ENCODE measurements around the gene CYB561A3. TPM values are rescaled to one million over a fixed set of nuclear protein-coding genes. Genes with fewer than 3 reads are reported as not detected.

Gene CYB561A3
- total and polyA plus RNA-seq, 4 experiments from 2014 or later = 40.1 to 95.7 (median 45.9) TPM

DNA sequence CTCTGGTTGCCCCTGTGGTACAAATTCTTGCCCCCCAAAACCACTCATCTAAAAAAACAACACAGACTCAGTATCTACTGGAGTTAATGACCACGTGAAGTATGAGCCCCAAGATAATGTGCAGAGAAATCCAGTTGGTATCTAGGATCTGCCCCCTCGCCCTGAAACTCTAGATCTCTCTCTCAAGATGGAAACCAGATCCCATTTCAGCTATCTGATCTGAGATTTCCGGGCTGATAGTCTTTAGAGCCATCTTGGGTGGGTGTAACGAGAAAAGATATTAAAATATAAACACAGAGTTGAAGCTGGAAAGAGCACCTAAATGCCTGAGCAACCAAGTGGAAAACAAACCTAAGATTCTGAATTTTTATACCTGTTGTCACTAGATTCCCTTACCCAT is 52.5 kb downstream of the CYB561A3 start:
- Histone ChIP-seq H3K27me3 (ENCODE audit: insufficient read depth, low read length) (no peaks in the 10 kb centered on the region), H3K4me3 (ENCODE audit: low read length in 2 of 2) (no peak overlapping the region), H3K4me1 (ENCODE audit: insufficient read depth, low read length) (no peaks in the 10 kb centered on the region), H3K9me3 (ENCODE audit: control insufficient read depth in 1 of 2, low read length in 2 of 2) (no peaks in the 10 kb centered on the region), H3K27ac (ENCODE audit: low read depth, low read length) (no peak overlapping the region), H3K36me3 (ENCODE audit: insufficient read depth, low read length) (peaks cover 83% of the 10 kb centered on the region)
- POLR2A ChIA-PET (ENCODE audit: partially characterized antibody) = no interaction called here
- DNase-seq = no peak
- Mint-ChIP-seq H3K27me3 (no peaks in the 10 kb centered on the region), H3K4me1 (no peaks in the 10 kb centered on the region), H3K27ac (no peak overlapping the region), H3K4me3 (no peak overlapping the region), H3K36me3 (peaks cover 22 to 29% of the 10 kb centered on the region in 2 donors), H3K9me3 (no peaks in the 10 kb centered on the region)
- intact Hi-C loops (cut with micrococcal nuclease) = no loop called here
- CTCF ChIA-PET (ENCODE audit: partially characterized antibody) = interaction anchor here (1.1 kb wide), 1 partner anchor 126 kb away, joined by 3 read pairs; no protein-coding TSS in a partner anchor

- Mint-ChIP-seq H3K27me3 (no peaks in the 10 kb centered on the region), H3K4me3 (no peak overlapping the region), H3K36me3 (peaks cover 21 to 32% of the 10 kb centered on the region in 2 donors), H3K27ac (no peak overlapping the region), H3K9me3 (no peaks in the 10 kb centered on the region), H3K4me1 (no peaks in the 10 kb centered on the region)
- Histone ChIP-seq H3K27ac (ENCODE audit: low read depth, low read length) (no peak overlapping the region), H3K27me3 (ENCODE audit: insufficient read depth, low read length) (no peaks in the 10 kb centered on the region), H3K36me3 (ENCODE audit: insufficient read depth, low read length) (peaks cover 86% of the 10 kb centered on the region), H3K4me1 (ENCODE audit: insufficient read depth, low read length) (no peaks in the 10 kb centered on the region), H3K9me3 (ENCODE audit: control insufficient read depth in 1 of 2, low read length in 2 of 2) (no peaks in the 10 kb centered on the region), H3K4me3 (ENCODE audit: low read length in 2 of 2) (no peak overlapping the region)
- DNase-seq = no peak
- POLR2A ChIA-PET (ENCODE audit: partially characterized antibody) = no interaction called here
- CTCF ChIA-PET (ENCODE audit: partially characterized antibody) = no interaction called here
- intact Hi-C loops (cut with micrococcal nuclease) = no loop called here
Observed at GRCh38 chr11:61307354-61307753, 54.3 kb downstream of the CYB561A3 start.

GRCh38 chr11:61306221-61306620 is 55.5 kb downstream of the CYB561A3 start:
- Mint-ChIP-seq H3K36me3 (peaks cover 32 to 33% of the 10 kb centered on the region in 2 donors), H3K4me1 (no peaks in the 10 kb centered on the region), H3K4me3 (no peak overlapping the region), H3K27me3 (no peaks in the 10 kb centered on the region), H3K9me3 (no peaks in the 10 kb centered on the region), H3K27ac (no peak overlapping the region)
- H3K9me3 ChIP-seq (ENCODE audit: control insufficient read depth in 1 of 2, low read length in 2 of 2) = no peaks in the 10 kb centered on the region
- DNase-seq = no peak
- no peak overlapping the region for H3K4me3 ChIP-seq (ENCODE audit: low read length in 2 of 2)
- H3K27me3 ChIP-seq (ENCODE audit: insufficient read depth, low read length) = no peaks in the 10 kb centered on the region
- H3K27ac ChIP-seq (ENCODE audit: low read depth, low read length) = no peak overlapping the region
- ChIA-PET POLR2A (ENCODE audit: partially characterized antibody) (no interaction called here), CTCF (ENCODE audit: partially characterized antibody) (no interaction called here)
- peaks cover 86% of the 10 kb centered on the region for H3K36me3 ChIP-seq (ENCODE audit: insufficient read depth, low read length)
- intact Hi-C loops (cut with micrococcal nuclease) = no loop called here
- H3K4me1 ChIP-seq (ENCODE audit: insufficient read depth, low read length) = no peaks in the 10 kb centered on the region

DNA sequence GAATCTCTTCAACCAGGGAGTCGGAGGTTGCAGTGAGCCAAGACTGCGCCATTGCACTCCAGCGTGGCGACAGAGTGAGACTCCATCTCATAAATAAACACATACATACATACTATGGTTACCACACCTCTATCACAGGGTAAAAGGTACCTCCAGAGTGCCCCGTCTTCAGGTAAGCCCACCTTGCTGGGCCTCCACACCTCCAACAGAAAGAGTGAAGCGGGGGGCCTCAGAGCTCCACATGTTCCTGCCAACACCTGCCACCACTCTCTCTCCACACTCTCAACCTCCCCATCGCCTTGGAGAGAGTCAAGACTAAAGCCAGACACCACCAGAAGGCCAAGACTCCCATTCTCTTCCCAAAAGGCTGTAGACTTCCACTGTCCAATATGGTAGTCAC is 56.3 kb downstream of the CYB561A3 start:
- Histone ChIP-seq H3K4me1 (ENCODE audit: insufficient read depth, low read length) (no peaks in the 10 kb centered on the region), H3K27ac (ENCODE audit: low read depth, low read length) (no peak overlapping the region), H3K9me3 (ENCODE audit: control insufficient read depth in 1 of 2, low read length in 2 of 2) (no peaks in the 10 kb centered on the region), H3K4me3 (ENCODE audit: low read length in 2 of 2) (no peak overlapping the region), H3K27me3 (ENCODE audit: insufficient read depth, low read length) (no peaks in the 10 kb centered on the region), H3K36me3 (ENCODE audit: insufficient read depth, low read length) (peaks cover 91% of the 10 kb centered on the region)
- Mint-ChIP-seq H3K27me3 (no peaks in the 10 kb centered on the region), H3K36me3 (peaks cover 38 to 40% of the 10 kb centered on the region in 2 donors), H3K9me3 (no peaks in the 10 kb centered on the region), H3K27ac (no peak overlapping the region), H3K4me3 (no peak overlapping the region), H3K4me1 (peaks cover 0 to 6% (median under 1%) of the 10 kb centered on the region in 4 donors)
- intact Hi-C loops (cut with micrococcal nuclease) = no loop called here
- no peak for DNase-seq
- CTCF ChIA-PET (ENCODE audit: partially characterized antibody) = no interaction called here
- POLR2A ChIA-PET (ENCODE audit: partially characterized antibody) = no interaction called here

GRCh38 chr11:61303725-61304124 is 58.0 kb downstream of the CYB561A3 start:
- H3K27ac ChIP-seq (ENCODE audit: low read depth, low read length) = no peak overlapping the region
- H3K4me3 ChIP-seq (ENCODE audit: low read length in 2 of 2) = no peak overlapping the region
- H3K27me3 ChIP-seq (ENCODE audit: insufficient read depth, low read length) = no peaks in the 10 kb centered on the region
- H3K9me3 ChIP-seq (ENCODE audit: control insufficient read depth in 1 of 2, low read length in 2 of 2) = no peaks in the 10 kb centered on the region
- CTCF ChIA-PET (ENCODE audit: partially characterized antibody) = no interaction called here
- H3K27me3 Mint-ChIP-seq = no peaks in the 10 kb centered on the region
- H3K4me1 ChIP-seq (ENCODE audit: insufficient read depth, low read length) = no peaks in the 10 kb centered on the region
- DNase-seq = no peak
- peaks cover 83% of the 10 kb centered on the region for H3K36me3 ChIP-seq (ENCODE audit: insufficient read depth, low read length)
- H3K4me1 Mint-ChIP-seq = peaks cover 7 to 14% (median 8%) of the 10 kb centered on the region in 4 donors
- H3K4me3 Mint-ChIP-seq = no peak overlapping the region
- peaks cover 49 to 55% of the 10 kb centered on the region in 2 donors for H3K36me3 Mint-ChIP-seq
- POLR2A ChIA-PET (ENCODE audit: partially characterized antibody) = no interaction called here
- intact Hi-C loops (cut with micrococcal nuclease) = no loop called here
- no peak overlapping the region for H3K27ac Mint-ChIP-seq
- no peaks in the 10 kb centered on the region for H3K9me3 Mint-ChIP-seq

DNA sequence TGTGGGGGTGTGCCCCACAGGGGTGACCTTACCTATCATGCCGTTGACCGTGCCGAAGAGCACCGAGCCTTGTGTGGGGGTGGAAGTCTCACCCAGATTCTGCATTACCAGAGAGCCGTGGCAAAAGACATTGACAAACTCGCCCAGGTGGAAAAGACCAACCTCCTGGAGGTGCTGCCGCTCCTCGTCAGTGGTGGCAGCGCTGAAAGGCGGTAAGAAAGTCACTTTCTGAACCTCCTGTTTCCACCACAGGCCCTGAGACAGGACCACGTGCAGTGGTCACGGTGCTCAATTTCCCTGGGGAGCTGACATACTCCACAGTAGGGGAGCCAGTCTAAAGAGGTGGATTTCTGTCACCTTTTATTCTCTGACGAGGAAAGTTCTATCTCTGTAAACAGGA is 59.1 kb downstream of the CYB561A3 start:
- H3K4me3 ChIP-seq (ENCODE audit: low read length in 2 of 2) = no peak overlapping the region
- POLR2A ChIA-PET (ENCODE audit: partially characterized antibody) = no interaction called here
- H3K27me3 ChIP-seq (ENCODE audit: insufficient read depth, low read length) = no peaks in the 10 kb centered on the region
- H3K36me3 ChIP-seq (ENCODE audit: insufficient read depth, low read length) = peaks cover 71% of the 10 kb centered on the region
- H3K4me3 Mint-ChIP-seq = no peak overlapping the region
- H3K27ac Mint-ChIP-seq = no peak overlapping the region
- H3K9me3 ChIP-seq (ENCODE audit: control insufficient read depth in 1 of 2, low read length in 2 of 2) = no peaks in the 10 kb centered on the region
- H3K4me1 ChIP-seq (ENCODE audit: insufficient read depth, low read length) = no peaks in the 10 kb centered on the region
- H3K4me1 Mint-ChIP-seq = peaks cover 13 to 24% (median 15%) of the 10 kb centered on the region in 4 donors
- no peak for DNase-seq
- H3K27me3 Mint-ChIP-seq = no peaks in the 10 kb centered on the region
- CTCF ChIA-PET (ENCODE audit: partially characterized antibody) = no interaction called here
- intact Hi-C loops (cut with micrococcal nuclease) = no loop called here
- no peak overlapping the region for H3K27ac ChIP-seq (ENCODE audit: low read depth, low read length)
- H3K9me3 Mint-ChIP-seq = no peaks in the 10 kb centered on the region
- H3K36me3 Mint-ChIP-seq = peaks cover 57 to 63% of the 10 kb centered on the region in 2 donors

Other genes starting within 250 kb of the CYB561A3 start
- 1 to 10 TPM; 7.3 to 7.9 TPM for gene VPS37C, start 200.5 kb downstream of the CYB561A3 start, total RNA-seq
- under 1 TPM; 0.25 to 0.93 TPM for gene VPS37C, start 200.5 kb downstream of the CYB561A3 start, polyA plus RNA-seq
- gene PGA3, start 158.4 kb downstream of the CYB561A3 start, total RNA-seq = not detected
- not detected for gene PGA3, start 158.4 kb downstream of the CYB561A3 start, polyA plus RNA-seq
- not detected for gene PGA4, start 139.5 kb downstream of the CYB561A3 start, total RNA-seq
- not detected for gene PGA4, start 139.5 kb downstream of the CYB561A3 start, polyA plus RNA-seq
- gene PGA5, start 120.7 kb downstream of the CYB561A3 start, total RNA-seq = not detected
- gene PGA5, start 120.7 kb downstream of the CYB561A3 start, polyA plus RNA-seq = not detected
- under 1 TPM; 0.38 to 0.44 TPM for gene VWCE, start 66.6 kb downstream of the CYB561A3 start, total RNA-seq
- not detected for gene VWCE, start 66.6 kb downstream of the CYB561A3 start, polyA plus RNA-seq
- 100 to 1,000 TPM; 156 to 169 TPM for gene DDB1, start 28.8 kb downstream of the CYB561A3 start, total RNA-seq
- 100 to 1,000 TPM; 121 to 141 TPM for gene DDB1, start 28.8 kb downstream of the CYB561A3 start, polyA plus RNA-seq
- 10 to 100 TPM; 42.1 to 43.9 TPM for gene TKFC, start 28.7 kb downstream of the CYB561A3 start, total RNA-seq
- 10 to 100 TPM; 24.5 to 30.2 TPM for gene TKFC, start 28.7 kb downstream of the CYB561A3 start, polyA plus RNA-seq
- gene TMEM138, start 492 bp upstream of the CYB561A3 start, total RNA-seq = 10 to 100 TPM; 61.2 to 62.5 TPM
- 10 to 100 TPM; 49.0 to 59.2 TPM for gene TMEM138, start 492 bp upstream of the CYB561A3 start, polyA plus RNA-seq
- gene TMEM216, start 30.7 kb upstream of the CYB561A3 start, total RNA-seq = 10 to 100 TPM; 17.2 to 19.4 TPM
- gene TMEM216, start 30.7 kb upstream of the CYB561A3 start, polyA plus RNA-seq = 10 to 100 TPM; 45.7 to 48.1 TPM
- 100 to 1,000 TPM; 145 to 149 TPM for gene CPSF7, start 68.1 kb upstream of the CYB561A3 start, total RNA-seq
- 10 to 100 TPM; 19.9 to 34.2 TPM for gene CPSF7, start 68.1 kb upstream of the CYB561A3 start, polyA plus RNA-seq
- 10 to 100 TPM; 54.7 to 60.2 TPM for gene SDHAF2, start 68.2 kb upstream of the CYB561A3 start, total RNA-seq
- gene SDHAF2, start 68.2 kb upstream of the CYB561A3 start, polyA plus RNA-seq = 100 to 1,000 TPM; 100 to 106 TPM
- gene LRRC10B, start 146.9 kb upstream of the CYB561A3 start, total RNA-seq = not detected
- not detected for gene LRRC10B, start 146.9 kb upstream of the CYB561A3 start, polyA plus RNA-seq
- not detected for gene SYT7, start 219.2 kb upstream of the CYB561A3 start, total RNA-seq
- gene SYT7, start 219.2 kb upstream of the CYB561A3 start, polyA plus RNA-seq = not detected

All from CD4-positive, alpha-beta memory T cell (primary cell).